K562 (cell line): ENCODE results near the gene COASY. TPM values are rescaled to one million over a fixed set of nuclear protein-coding genes. Genes with fewer than 3 reads are reported as not detected.

Source experiments
- ARNT ChIP-seq, 2 experiments: fragments of 450-650 bp; IDR thresholded peaks; 2 replicates each; pipeline ENCODE4 v1.6.1; 2016; ENCODE audit warnings: mild to moderate bottlenecking in 1 of 2
- CBX5 ChIP-seq: IDR thresholded peaks from 2 replicates; pipeline ENCODE4 v1.6.1; 2014; ENCODE audit warnings: low read depth, borderline replicate concordance
- KDM1A ChIP-seq, 2 experiments: fragments of 450-650 bp; IDR thresholded peaks; 2 replicates each; pipeline ENCODE4 v1.6.1; 2016; ENCODE audit warnings: mild to moderate bottlenecking in 2 of 2
- MYC ChIP-seq, 2 experiments: fragments of 250-450 bp in 1 of 2; sonication (Bioruptor Pico) in 1 of 2; IDR thresholded peaks; 2 replicates each; pipeline versions ENCODE4 v1.5.1 to v1.6.1; 2012 to 2021; ENCODE audit warnings: low read depth in 2 of 2, borderline replicate concordance in 1 of 2, improper control_type of control experiment in 1 of 2, low read length in 1 of 2, mild to moderate bottlenecking in 1 of 2, moderate library complexity in 1 of 2
- NUFIP1 ChIP-seq: fragments of 450-650 bp; IDR thresholded peaks from 2 replicates; pipeline ENCODE4 v1.6.1; 2018; ENCODE audit not compliant: partially characterized antibody
- PML ChIP-seq: IDR thresholded peaks from 2 replicates; pipeline ENCODE4 v1.6.1; 2012; ENCODE audit warnings: low read length, inconsistent platforms
- RBM25 ChIP-seq: fragments of 200-400 bp; formaldehyde crosslinking; IDR thresholded peaks from 2 replicates; pipeline ENCODE4 v1.6.1; 2018; ENCODE audit warnings: low read length, low read depth, moderate library complexity; ENCODE audit not compliant: severe bottlenecking
- SMAD2 ChIP-seq: fragments of 150-350 bp; IDR thresholded peaks from 2 replicates; pipeline ENCODE4 v1.6.1; 2014; ENCODE audit warnings: low read depth, mild to moderate bottlenecking, low read length
- SOX6 ChIP-seq: fragments of 450-650 bp; IDR thresholded peaks from 2 replicates; pipeline ENCODE4 v1.6.1; 2014; ENCODE audit warnings: mild to moderate bottlenecking
- TGIF2 ChIP-seq: sonication (generic); formaldehyde crosslinking; IDR thresholded peaks from 2 replicates; pipeline ENCODE4 v1.8.1; 2022; ENCODE audit warnings: mild to moderate bottlenecking, missing genetic modification reagents, moderate library complexity
- ZNF41 ChIP-seq: fragments of 250-450 bp; sonication (Bioruptor Pico); conservative IDR thresholded peaks from 2 replicates; pipeline ENCODE4 v1.4.0; 2020; ENCODE audit warnings: mild to moderate bottlenecking
- polyA plus RNA-seq, 8 experiments: library from polyadenylated mRNA; depleted of rRNA in 4 of 8; stranded (reverse) in 5 of 8; unstranded in 3 of 8; fragments of >200 nt; fragmentation: Nextera tagmentation in 2 of 8; fragmentation: Illumina TruSeq in 1 of 8; extraction: Ambion mirVana in 2 of 8; extraction: Trizol in 1 of 8; gene quantifications; 2 replicates each; pipeline versions ENCODE4 v1.2.1 to v1.2.3, GENCODE V29; 2011 to 2014; ENCODE audit warnings: inconsistent platforms in 1 of 8, missing spikeins in 1 of 8
- total RNA-seq, 7 experiments: library from RNA; depleted of rRNA in 6 of 7; stranded (reverse); fragments of >200 nt in 6 of 7; fragmentation: Illumina TruSeq in 2 of 7; extraction: Trizol in 2 of 7; gene quantifications; 2 replicates each; pipeline versions ENCODE4 v1.2.1 to v1.2.3, GENCODE V29; 2011 to 2021; ENCODE audit warnings: low replicate concordance in 1 of 7
- TF ChIP-seq, protein P1 (sequence below), 3 experiments: fragments of 200-800 bp in 1 of 3; sonication (Bioruptor generic) in 1 of 3; sonication (generic) in 1 of 3; formaldehyde crosslinking in 1 of 3; IDR thresholded peaks; 2 replicates each; pipeline versions ENCODE4 v1.6.1 to v1.8.0; 2016 to 2022; ENCODE audit warnings: mild to moderate bottlenecking in 2 of 3, missing compliant biosample characterization in 2 of 3, missing genetic modification characterization in 2 of 3, missing genetic modification reagents in 1 of 3
- TF ChIP-seq, protein P2 (sequence below): fragments of 250-450 bp; sonication (Bioruptor Pico); IDR thresholded peaks from 2 replicates; pipeline ENCODE4 v1.4.0; 2020
- TF ChIP-seq, protein P3 (sequence below), 2 experiments: IDR thresholded peaks in 1 of 2; conservative IDR thresholded peaks in 1 of 2; 2 replicates each; pipeline ENCODE4 v1.6.1; 2016; ENCODE audit warnings: low read depth in 2 of 2, mild to moderate bottlenecking in 1 of 2, missing compliant biosample characterization in 1 of 2, missing genetic modification characterization in 1 of 2, moderate library complexity in 1 of 2

COASY gene
- total and polyA plus RNA-seq, 9 of the 15 experiments (the other 6 are each of a cell fraction or from before 2014, with no cell fraction given), result 25.4 to 175 (median 62.3) TPM

DNA sequence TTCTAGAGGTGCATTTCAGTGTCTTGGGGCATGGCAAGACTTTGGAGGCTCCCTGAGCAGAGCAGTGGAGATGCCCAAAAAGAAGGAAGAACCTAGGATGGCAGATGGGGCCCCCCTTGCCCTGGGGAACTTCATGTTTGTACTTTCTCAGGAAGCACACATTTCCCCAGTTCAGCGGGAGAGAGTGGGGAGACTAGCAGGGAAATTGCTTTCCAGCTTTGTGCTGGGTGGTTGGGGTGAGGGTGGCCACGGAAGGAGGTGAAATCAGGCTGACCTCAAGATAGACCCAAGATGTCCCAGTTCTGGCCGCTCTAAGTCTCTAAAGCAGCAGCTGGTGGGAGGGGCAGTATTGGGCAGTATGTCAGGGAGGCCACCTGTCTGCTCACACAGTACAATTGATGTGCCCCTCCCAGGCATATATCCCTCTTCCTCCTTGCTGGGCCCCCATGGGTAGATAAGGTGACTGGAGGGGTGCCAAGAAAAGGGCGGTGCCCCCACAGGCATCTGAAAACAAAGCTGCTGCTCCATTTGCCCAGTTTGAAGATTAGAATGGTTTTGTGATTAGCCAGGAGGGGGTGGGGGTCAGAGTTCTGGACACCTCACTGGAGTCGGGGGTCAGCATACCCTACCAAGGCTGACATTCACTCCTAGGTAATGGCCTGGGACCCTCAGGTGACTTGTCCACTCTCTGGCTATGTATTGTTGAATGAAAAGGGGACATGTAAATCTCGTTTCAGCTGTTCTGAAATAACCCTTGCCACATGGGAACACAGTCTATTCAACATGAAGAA lies 43.0 kb upstream of the COASY start (continued):
- TF ChIP-seq, protein P1, sequence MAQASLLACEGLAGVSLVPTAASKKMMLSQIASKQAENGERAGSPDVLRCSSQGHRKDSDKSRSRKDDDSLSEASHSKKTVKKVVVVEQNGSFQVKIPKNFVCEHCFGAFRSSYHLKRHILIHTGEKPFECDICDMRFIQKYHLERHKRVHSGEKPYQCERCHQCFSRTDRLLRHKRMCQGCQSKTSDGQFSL (CRISPR knock-in tag; IDR thresholded peaks at IDR 0.05), result no peak
- TF ChIP-seq, protein P1 (tag; IDR thresholded peaks at IDR 0.05), result no peak
- TF ChIP-seq, protein P2, sequence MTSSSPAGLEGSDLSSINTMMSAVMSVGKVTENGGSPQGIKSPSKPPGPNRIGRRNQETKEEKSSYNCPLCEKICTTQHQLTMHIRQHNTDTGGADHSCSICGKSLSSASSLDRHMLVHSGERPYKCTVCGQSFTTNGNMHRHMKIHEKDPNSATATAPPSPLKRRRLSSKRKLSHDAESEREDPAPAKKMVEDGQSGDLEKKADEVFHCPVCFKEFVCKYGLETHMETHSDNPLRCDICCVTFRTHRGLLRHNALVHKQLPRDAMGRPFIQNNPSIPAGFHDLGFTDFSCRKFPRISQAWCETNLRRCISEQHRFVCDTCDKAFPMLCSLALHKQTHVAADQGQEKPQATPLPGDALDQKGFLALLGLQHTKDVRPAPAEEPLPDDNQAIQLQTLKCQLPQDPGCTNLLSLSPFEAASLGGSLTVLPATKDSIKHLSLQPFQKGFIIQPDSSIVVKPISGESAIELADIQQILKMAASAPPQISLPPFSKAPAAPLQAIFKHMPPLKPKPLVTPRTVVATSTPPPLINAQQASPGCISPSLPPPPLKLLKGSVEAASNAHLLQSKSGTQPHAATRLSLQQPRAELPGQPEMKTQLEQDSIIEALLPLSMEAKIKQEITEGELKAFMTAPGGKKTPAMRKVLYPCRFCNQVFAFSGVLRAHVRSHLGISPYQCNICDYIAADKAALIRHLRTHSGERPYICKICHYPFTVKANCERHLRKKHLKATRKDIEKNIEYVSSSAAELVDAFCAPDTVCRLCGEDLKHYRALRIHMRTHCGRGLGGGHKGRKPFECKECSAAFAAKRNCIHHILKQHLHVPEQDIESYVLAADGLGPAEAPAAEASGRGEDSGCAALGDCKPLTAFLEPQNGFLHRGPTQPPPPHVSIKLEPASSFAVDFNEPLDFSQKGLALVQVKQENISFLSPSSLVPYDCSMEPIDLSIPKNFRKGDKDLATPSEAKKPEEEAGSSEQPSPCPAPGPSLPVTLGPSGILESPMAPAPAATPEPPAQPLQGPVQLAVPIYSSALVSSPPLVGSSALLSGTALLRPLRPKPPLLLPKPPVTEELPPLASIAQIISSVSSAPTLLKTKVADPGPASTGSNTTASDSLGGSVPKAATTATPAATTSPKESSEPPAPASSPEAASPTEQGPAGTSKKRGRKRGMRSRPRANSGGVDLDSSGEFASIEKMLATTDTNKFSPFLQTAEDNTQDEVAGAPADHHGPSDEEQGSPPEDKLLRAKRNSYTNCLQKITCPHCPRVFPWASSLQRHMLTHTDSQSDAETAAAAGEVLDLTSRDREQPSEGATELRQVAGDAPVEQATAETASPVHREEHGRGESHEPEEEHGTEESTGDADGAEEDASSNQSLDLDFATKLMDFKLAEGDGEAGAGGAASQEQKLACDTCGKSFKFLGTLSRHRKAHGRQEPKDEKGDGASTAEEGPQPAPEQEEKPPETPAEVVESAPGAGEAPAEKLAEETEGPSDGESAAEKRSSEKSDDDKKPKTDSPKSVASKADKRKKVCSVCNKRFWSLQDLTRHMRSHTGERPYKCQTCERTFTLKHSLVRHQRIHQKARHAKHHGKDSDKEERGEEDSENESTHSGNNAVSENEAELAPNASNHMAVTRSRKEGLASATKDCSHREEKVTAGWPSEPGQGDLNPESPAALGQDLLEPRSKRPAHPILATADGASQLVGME (CRISPR knock-in tag), result no peak
- TF ChIP-seq SMAD2 (no peak), RBM25 (no peak), CBX5 (no peak), SOX6 (peak; percentile 96), ARNT (IDR thresholded peaks at IDR 0.05) (0 out of 4 replicates have a peak, but pooled peaks of 1 of the 2 experiments have one; percentile 8), MYC (IDR thresholded peaks at IDR 0.05; ENCODE audit: low read depth, low read length) (peak; percentile 42; the same call in 1 of the 2 replicates), MYC (CRISPR knock-in tag; IDR thresholded peaks at IDR 0.05; ENCODE audit: borderline replicate concordance, low read depth) (no peak), ZNF41 (CRISPR knock-in tag) (no peak), NUFIP1 (no peak), PML (no peak), TGIF2 (CRISPR knock-in tag) (no peak), KDM1A (IDR thresholded peaks at IDR 0.05) (peak; percentile 46 to 59; a peak in 2 of 4 replicates)
- TF ChIP-seq, protein P3, sequence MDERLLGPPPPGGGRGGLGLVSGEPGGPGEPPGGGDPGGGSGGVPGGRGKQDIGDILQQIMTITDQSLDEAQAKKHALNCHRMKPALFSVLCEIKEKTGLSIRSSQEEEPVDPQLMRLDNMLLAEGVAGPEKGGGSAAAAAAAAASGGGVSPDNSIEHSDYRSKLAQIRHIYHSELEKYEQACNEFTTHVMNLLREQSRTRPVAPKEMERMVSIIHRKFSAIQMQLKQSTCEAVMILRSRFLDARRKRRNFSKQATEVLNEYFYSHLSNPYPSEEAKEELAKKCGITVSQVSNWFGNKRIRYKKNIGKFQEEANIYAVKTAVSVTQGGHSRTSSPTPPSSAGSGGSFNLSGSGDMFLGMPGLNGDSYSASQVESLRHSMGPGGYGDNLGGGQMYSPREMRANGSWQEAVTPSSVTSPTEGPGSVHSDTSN (CRISPR knock-in tag; IDR thresholded peaks at IDR 0.05; ENCODE audit: low read depth), result no peak
- TF ChIP-seq, protein P3 (tag; conservative IDR thresholded peaks at IDR 0.05; ENCODE audit: low read depth), result peak; percentile 65
